Karpas-422 (cell line): ENCODE measurements around the gene SF3B5. TPM values are rescaled to one million over a fixed set of nuclear protein-coding genes. Genes with fewer than 3 reads are reported as not detected.
A peak's percentile ranks its signal among the peaks of the same experiment; 100 is the strongest.
"Not testable (repeated sequence)": the region's sequence is repeated elsewhere in the genome, so short reads cannot be mapped to it uniquely, and the experiment has no call there.

Source experiments
- DNase-seq: peaks from one replicate; pipeline ENCODE4 v3.0.0-alpha.2; 2015
- H2AFZ ChIP-seq: fragments of 200-600 bp; sonication (generic); 2 replicates; pipeline ENCODE4 v1.6.1; 2014; ENCODE audit warnings: antibody characterized with exemption, low read length, mixed read lengths
- H3K27ac ChIP-seq: fragments of 200-600 bp; sonication (generic); 2 replicates; pipeline ENCODE4 v1.5.1; 2014; ENCODE audit warnings: mild to moderate bottlenecking, low read length, moderate library complexity
- H3K27me3 ChIP-seq: fragments of 200-600 bp; sonication (generic); 2 replicates; pipeline ENCODE4 v1.6.1; 2014; ENCODE audit warnings: low read length, mixed read lengths
- H3K36me3 ChIP-seq: fragments of 200-600 bp; sonication (generic); 2 replicates; pipeline ENCODE4 v1.6.1; 2014; ENCODE audit warnings: low read length, mixed read lengths; ENCODE audit not compliant: insufficient read depth
- H3K4me1 ChIP-seq: fragments of 200-600 bp; sonication (generic); 2 replicates; pipeline ENCODE4 v1.6.1; 2014; ENCODE audit warnings: mild to moderate bottlenecking, low read length, mixed read lengths
- H3K4me2 ChIP-seq: fragments of 200-600 bp; sonication (generic); 2 replicates; pipeline ENCODE4 v1.6.1; 2014; ENCODE audit warnings: low read length, low read depth, mild to moderate bottlenecking; ENCODE audit not compliant: poor library complexity, severe bottlenecking
- H3K4me3 ChIP-seq: fragments of 200-600 bp; sonication (generic); 2 replicates; pipeline ENCODE4 v1.5.1; 2014; ENCODE audit warnings: mild to moderate bottlenecking, antibody characterized with exemption, low read length, mixed read lengths
- H3K79me2 ChIP-seq: fragments of 200-600 bp; sonication (generic); 2 replicates; pipeline ENCODE4 v1.6.1; 2014; ENCODE audit warnings: mild to moderate bottlenecking, low read length, mixed read lengths
- H3K9ac ChIP-seq: fragments of 200-600 bp; sonication (generic); 2 replicates; pipeline ENCODE4 v1.6.0; 2014; ENCODE audit warnings: low read length
- H3K9me2 ChIP-seq: fragments of 200-600 bp; sonication (generic), shearing (Covaris generic); replicated peaks from 2 replicates; pipeline ENCODE4 v1.6.0; 2014; ENCODE audit warnings: mild to moderate bottlenecking, low read length, moderate library complexity; ENCODE audit not compliant: insufficient read depth
- H3K9me3 ChIP-seq: fragments of 300-700, 200-600 bp; sonication (generic); 2 replicates; pipeline ENCODE4 v1.6.1; 2014; ENCODE audit warnings: low read length, mixed read lengths
- H4K20me1 ChIP-seq: fragments of 200-600 bp; sonication (generic); 2 replicates; pipeline ENCODE4 v1.6.1; 2014; ENCODE audit warnings: mild to moderate bottlenecking, antibody characterized with exemption, low read length, low read depth; ENCODE audit not compliant: insufficient read depth
- total RNA-seq: library from RNA; depleted of rRNA; stranded (reverse); fragments of >200 nt; shearing (Covaris generic); gene quantifications from 2 replicates; pipeline ENCODE4 v1.2.3, GENCODE V29; 2014; ENCODE audit warnings: low replicate concordance

SF3B5 gene
- total RNA-seq, 1 experiment from 2014 or later, result 149 TPM

- no peak overlapping the region for H2AFZ ChIP-seq
- no peaks in the 10 kb centered on the region for H3K36me3 ChIP-seq
- no peaks in the 10 kb centered on the region for H3K27me3 ChIP-seq
- H3K9me2 ChIP-seq, result no peaks in the 10 kb centered on the region
- peaks cover 3% of the 10 kb centered on the region; the same call in 1 of the 2 replicates for H3K4me1 ChIP-seq
- no peak overlapping the region for H3K9ac ChIP-seq
- no peaks in the 10 kb centered on the region for H4K20me1 ChIP-seq
- H3K4me2 ChIP-seq, result no peak overlapping the region
- H3K27ac ChIP-seq, result no peak overlapping the region
- H3K79me2 ChIP-seq, result no peaks in the 10 kb centered on the region
- no peak for DNase-seq
- no peaks in the 10 kb centered on the region for H3K9me3 ChIP-seq
- no peak overlapping the region for H3K4me3 ChIP-seq
These were observed 12.2 kb downstream of the SF3B5 start for GRCh38 chr6:144083172-144083571.

DNA sequence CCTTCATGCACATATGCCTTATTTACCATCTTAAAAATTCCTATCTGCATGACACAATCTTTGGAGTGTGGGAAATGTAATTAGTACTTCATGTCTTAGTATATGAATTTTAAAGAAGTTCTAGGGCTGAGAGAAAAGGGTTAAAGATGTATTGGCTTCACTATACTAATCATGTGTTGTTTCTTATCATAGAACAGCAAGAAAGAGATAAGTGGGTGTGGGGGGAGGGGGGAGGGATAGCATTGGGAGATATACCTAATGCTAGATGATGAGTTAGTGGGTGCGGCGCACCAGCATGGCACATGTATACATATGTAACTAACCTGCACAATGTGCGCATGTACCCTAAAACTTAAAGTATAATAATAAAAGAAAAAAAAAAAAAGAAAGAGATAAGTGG, 13.0 kb downstream of the SF3B5 start:
- DNase-seq, H3K9ac ChIP-seq, H3K4me3 ChIP-seq, H3K79me2 ChIP-seq, H2AFZ ChIP-seq, H3K27ac ChIP-seq, H4K20me1 ChIP-seq, H3K36me3 ChIP-seq, H3K9me2 ChIP-seq, H3K4me1 ChIP-seq, H3K4me2 ChIP-seq, H3K27me3 ChIP-seq, H3K9me3 ChIP-seq: not testable (repeated sequence)

DNA sequence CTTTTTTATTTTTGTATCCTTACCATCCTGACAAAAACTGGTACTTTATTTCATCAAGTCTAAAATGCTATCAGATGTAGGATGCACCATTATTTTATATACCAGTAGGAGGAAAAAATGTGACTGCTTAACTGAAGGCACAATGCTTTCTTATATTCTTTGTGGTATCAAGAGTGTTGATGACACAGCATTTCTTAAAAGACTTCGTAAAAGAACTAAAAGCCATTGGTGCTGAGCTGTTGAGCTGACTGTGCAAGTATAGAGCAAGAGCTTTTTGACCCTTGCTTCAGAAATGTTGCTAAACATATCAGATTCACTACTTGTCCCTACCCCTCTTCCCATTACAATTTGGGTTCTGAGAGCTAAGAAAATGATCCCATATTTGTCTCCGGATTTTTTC, 17.5 kb downstream of the SF3B5 start:
- Histone ChIP-seq H3K9ac (no peak overlapping the region), H3K79me2 (no peaks in the 10 kb centered on the region), H3K27ac (no peak overlapping the region), H3K27me3 (no peaks in the 10 kb centered on the region), H3K9me2 (no peaks in the 10 kb centered on the region), H3K4me1 (no peaks in the 10 kb centered on the region), H4K20me1 (no peaks in the 10 kb centered on the region), H3K4me2 (no peak overlapping the region), H3K9me3 (no peaks in the 10 kb centered on the region), H3K36me3 (no peaks in the 10 kb centered on the region), H3K4me3 (no peak overlapping the region), H2AFZ (no peak overlapping the region)
- DNase-seq, result no peak

- Histone ChIP-seq H3K4me1 (no peaks in the 10 kb centered on the region), H3K9ac (no peak overlapping the region), H3K9me2 (no peaks in the 10 kb centered on the region), H3K36me3 (no peaks in the 10 kb centered on the region), H3K4me3 (no peak overlapping the region), H3K79me2 (no peaks in the 10 kb centered on the region), H2AFZ (no peak overlapping the region), H3K9me3 (no peaks in the 10 kb centered on the region), H3K27me3 (no peaks in the 10 kb centered on the region), H3K27ac (no peak overlapping the region), H4K20me1 (no peaks in the 10 kb centered on the region), H3K4me2 (no peak overlapping the region)
- DNase-seq, result no peak
These were observed 19.5 kb downstream of the SF3B5 start for GRCh38 chr6:144075875-144076274.

GRCh38 chr6:144075187-144075586, 20.2 kb downstream of the SF3B5 start:
- Histone ChIP-seq H2AFZ (peak overlapping the region; percentile 43; the same call in 1 of the 2 replicates), H3K27ac (no peak overlapping the region), H3K79me2 (no peaks in the 10 kb centered on the region), H3K36me3 (no peaks in the 10 kb centered on the region), H3K9me2 (no peaks in the 10 kb centered on the region), H3K4me1 (no peaks in the 10 kb centered on the region), H3K4me2 (no peak overlapping the region), H3K4me3 (no peak overlapping the region), H4K20me1 (no peaks in the 10 kb centered on the region), H3K27me3 (no peaks in the 10 kb centered on the region), H3K9ac (no peak overlapping the region), H3K9me3 (no peaks in the 10 kb centered on the region)
- DNase-seq, result no peak

DNA sequence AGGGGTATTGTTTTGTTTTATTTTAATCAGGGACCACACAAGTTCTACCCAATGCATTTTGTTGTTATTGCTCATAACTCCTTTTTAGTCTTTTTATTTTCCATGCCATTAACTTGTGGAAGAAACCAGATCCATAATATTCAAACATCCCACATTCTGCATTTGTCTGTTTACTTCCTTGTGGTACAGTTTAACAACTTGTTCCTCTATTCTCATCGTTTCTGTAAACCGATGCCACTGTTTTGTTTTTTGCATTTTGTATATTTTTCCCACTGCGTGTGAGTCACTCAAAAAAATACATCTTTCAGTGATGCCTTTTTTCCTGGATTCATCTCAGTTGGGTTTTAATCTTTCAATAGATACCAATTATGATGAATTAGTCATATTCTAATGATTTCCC, 22.3 kb downstream of the SF3B5 start:
- H3K9ac ChIP-seq, result no peak overlapping the region
- no peak overlapping the region for H3K27ac ChIP-seq
- no peak overlapping the region for H3K4me2 ChIP-seq
- no peaks in the 10 kb centered on the region for H3K4me1 ChIP-seq
- H4K20me1 ChIP-seq, result no peaks in the 10 kb centered on the region
- H3K79me2 ChIP-seq, result no peaks in the 10 kb centered on the region
- no peaks in the 10 kb centered on the region for H3K9me3 ChIP-seq
- DNase-seq, result no peak
- H3K27me3 ChIP-seq, result no peaks in the 10 kb centered on the region
- no peak overlapping the region for H2AFZ ChIP-seq
- H3K4me3 ChIP-seq, result no peak overlapping the region
- H3K36me3 ChIP-seq, result no peaks in the 10 kb centered on the region
- no peaks in the 10 kb centered on the region for H3K9me2 ChIP-seq

- Histone ChIP-seq H3K36me3 (no peaks in the 10 kb centered on the region), H3K27me3 (peaks cover 2% of the 10 kb centered on the region; the same call in 1 of the 2 replicates), H3K9me3 (no peaks in the 10 kb centered on the region), H3K4me1 (peaks cover 14% of the 10 kb centered on the region), H3K79me2 (no peaks in the 10 kb centered on the region), H3K9me2 (no peaks in the 10 kb centered on the region), H3K9ac (no peak overlapping the region), H3K4me2 (no peak overlapping the region), H3K27ac (no peak overlapping the region), H4K20me1 (no peaks in the 10 kb centered on the region), H2AFZ (no peak overlapping the region), H3K4me3 (no peak overlapping the region)
- no peak for DNase-seq
These were observed 25.9 kb downstream of the SF3B5 start for GRCh38 chr6:144069506-144069905.

GRCh38 chr6:144068794-144069193, 26.6 kb downstream of the SF3B5 start:
- H3K4me2 ChIP-seq, result no peak overlapping the region
- H3K9ac ChIP-seq, result no peak overlapping the region
- no peaks in the 10 kb centered on the region for H3K9me3 ChIP-seq
- no peak overlapping the region for H3K27ac ChIP-seq
- H3K4me3 ChIP-seq, result no peak overlapping the region
- no peaks in the 10 kb centered on the region for H3K79me2 ChIP-seq
- peaks cover 2% of the 10 kb centered on the region; the same call in 1 of the 2 replicates for H3K27me3 ChIP-seq
- H2AFZ ChIP-seq, result no peak overlapping the region
- H3K4me1 ChIP-seq, result peaks cover 14% of the 10 kb centered on the region
- DNase-seq, result no peak
- no peaks in the 10 kb centered on the region for H4K20me1 ChIP-seq
- H3K9me2 ChIP-seq, result no peaks in the 10 kb centered on the region
- H3K36me3 ChIP-seq, result no peaks in the 10 kb centered on the region
